Tibial nerve (tissue), 4 donors: ENCODE measurements around the gene UBAP1L. TPM values are rescaled to one million over a fixed set of nuclear protein-coding genes. Genes with fewer than 3 reads are reported as not detected.
A peak's percentile ranks its signal among the peaks of the same experiment; 100 is the strongest.

Experiments used
- DNase-seq, 2 donors: peaks; one replicate each; pipeline ENCODE4 v3.0.0-alpha.2; 2019; ENCODE audit warnings: low spot score in 2 of 2
- H3K27ac ChIP-seq, 4 donors: fragments of 200-600 bp; sonication (generic) in 3 of 4; one replicate each; pipeline ENCODE4 v1.5.1; 2017 to 2019; ENCODE audit warnings: mild to moderate bottlenecking in 1 of 4
- H3K27me3 ChIP-seq, 2 donors: fragments of 200-600 bp; sonication (generic) in 1 of 2; one replicate each; pipeline versions ENCODE4 v1.5.1 to v1.6.0; 2017 to 2019
- H3K36me3 ChIP-seq, 3 donors: fragments of 200-600 bp; sonication (generic); one replicate each; pipeline ENCODE4 v1.5.1; 2018 to 2019
- H3K4me1 ChIP-seq, 4 donors: fragments of 200-600 bp; sonication (generic) in 3 of 4; one replicate each; pipeline ENCODE4 v1.5.1; 2017 to 2019
- H3K4me3 ChIP-seq, 4 donors: fragments of 200-600 bp; sonication (generic) in 3 of 4; one replicate each; pipeline ENCODE4 v1.5.1; 2017 to 2019; ENCODE audit warnings: mild to moderate bottlenecking in 1 of 4, moderate library complexity in 1 of 4
- H3K9me3 ChIP-seq, 4 donors: fragments of 200-600 bp; sonication (generic) in 3 of 4; one replicate each; pipeline ENCODE4 v1.5.1; 2017 to 2019
- CTCF ChIP-seq, 5 experiments: fragments of 200-600 bp in 3 of 5; fragments of 450-650 bp in 2 of 5; sonication (generic) in 3 of 5; IDR thresholded peaks; one replicate each; pipeline ENCODE4 v1.5.1; 2016 to 2019; ENCODE audit warnings: antibody characterized with exemption in 5 of 5, mild to moderate bottlenecking in 3 of 5, moderate library complexity in 2 of 5
- EP300 ChIP-seq, 2 donors: sonication (generic); formaldehyde crosslinking; IDR thresholded peaks; one replicate each; pipeline ENCODE4 v1.6.1; 2017; ENCODE audit warnings: antibody characterized with exemption in 2 of 2, mild to moderate bottlenecking in 1 of 2
- POLR2A ChIP-seq, 2 donors: fragments of 450-650 bp; IDR thresholded peaks; one replicate each; pipeline ENCODE4 v1.6.1; 2017; ENCODE audit warnings: antibody characterized with exemption in 2 of 2, mild to moderate bottlenecking in 2 of 2, moderate library complexity in 2 of 2
- WGBS, 2 donors: methylation state at CpG; one replicate each; pipeline ENCODE4 v1.1.5; 2018; 5-methylcytosine and 5-hydroxymethylcytosine counted together
- total RNA-seq, 4 donors: library from RNA; depleted of rRNA; stranded (reverse); fragments of >200 nt; gene quantifications; one replicate each; pipeline ENCODE4 v1.1.0, GENCODE V29; 2016

The UBAP1L gene
- total RNA-seq, 4 donors from 2014 or later = 8.4 to 16.7 (median 14.0) TPM

GRCh38 chr15:65052956-65053355 lies 62.0 kb downstream of the UBAP1L start:
- Histone ChIP-seq H3K27me3 (no peaks in the 10 kb centered on the region), H3K4me3 (no peak overlapping the region), H3K36me3 (peaks cover 0 to 30% (median 0%) of the 10 kb centered on the region in 3 donors), H3K4me1 (peaks cover 0 to 58% (median 34%) of the 10 kb centered on the region in 4 donors), H3K9me3 (no peaks in the 10 kb centered on the region), H3K27ac (no peak overlapping the region)
- WGBS, 2 donors = 75 to 84% methylated on average over 2 of the region's 2 CpGs
- no peak for TF ChIP-seq CTCF (IDR thresholded peaks at IDR 0.05)
- TF ChIP-seq POLR2A (IDR thresholded peaks at IDR 0.05) = no peak
- TF ChIP-seq EP300 (IDR thresholded peaks at IDR 0.05) = no peak
- DNase-seq = no peak

GRCh38 chr15:65051266-65051665 lies 63.7 kb downstream of the UBAP1L start:
- no peak for DNase-seq
- H3K27ac ChIP-seq = no peak overlapping the region

GRCh38 chr15:65050270-65050669 lies 64.7 kb downstream of the UBAP1L start:
- Histone ChIP-seq H3K9me3 (no peaks in the 10 kb centered on the region), H3K27me3 (no peaks in the 10 kb centered on the region), H3K36me3 (peaks cover 0 to 27% (median 0%) of the 10 kb centered on the region in 3 donors), H3K4me3 (no peak overlapping the region), H3K4me1 (peaks cover 0 to 39% (median 18%) of the 10 kb centered on the region in 4 donors), H3K27ac (peak overlapping the region in 2 of 4 donors; percentile 45 to 63)
- DNase-seq = no peak
- 32 to 39% methylated on average over 4 of the region's 4 CpGs for WGBS, 2 donors
- TF ChIP-seq CTCF (IDR thresholded peaks at IDR 0.05) (no peak), EP300 (IDR thresholded peaks at IDR 0.05) (no peak), POLR2A (IDR thresholded peaks at IDR 0.05) (no peak)

More at GRCh38 chr15:65051266-65051665, 63.7 kb downstream of the UBAP1L start:
- Histone ChIP-seq H3K9me3 (no peaks in the 10 kb centered on the region), H3K4me1 (peaks cover 0 to 42% (median 23%) of the 10 kb centered on the region in 4 donors), H3K4me3 (no peak overlapping the region), H3K36me3 (peaks cover 0 to 27% (median 0%) of the 10 kb centered on the region in 3 donors), H3K27me3 (no peaks in the 10 kb centered on the region)
- no peak for TF ChIP-seq CTCF (IDR thresholded peaks at IDR 0.05)
- no peak for TF ChIP-seq EP300 (IDR thresholded peaks at IDR 0.05)
- no peak for TF ChIP-seq POLR2A (IDR thresholded peaks at IDR 0.05)
- WGBS, 2 donors = 40 to 61% methylated on average over 1 to 2 of the region's 2 CpGs

- Histone ChIP-seq H3K4me1 (peaks cover 0 to 31% (median 10%) of the 10 kb centered on the region in 4 donors), H3K9me3 (no peaks in the 10 kb centered on the region), H3K27ac (peak overlapping the region in 2 of 4 donors; percentile 45 to 63), H3K36me3 (peaks cover 0 to 19% (median 0%) of the 10 kb centered on the region in 3 donors), H3K27me3 (no peaks in the 10 kb centered on the region), H3K4me3 (peak overlapping the region; percentile 8 to 43 (median 22))
- 2 to 4% methylated on average over 18 to 19 of the region's 19 CpGs for WGBS, 2 donors
- peak; percentile 88 to 89 for DNase-seq
- TF ChIP-seq EP300 (IDR thresholded peaks at IDR 0.05) = peak in 1 of 2 donors; percentile 19
- no peak for TF ChIP-seq POLR2A (IDR thresholded peaks at IDR 0.05)
Measured at GRCh38 chr15:65049418-65049840, 65.6 kb downstream of the UBAP1L start.

GRCh38 chr15:65048241-65048640 lies 66.8 kb downstream of the UBAP1L start:
- peaks cover 0 to 9% (median 0%) of the 10 kb centered on the region in 3 donors for H3K36me3 ChIP-seq
- H3K27me3 ChIP-seq = no peaks in the 10 kb centered on the region
- H3K27ac ChIP-seq = no peak overlapping the region
- 73 to 80% methylated on average over 2 of the region's 2 CpGs for WGBS, 2 donors
- no peaks in the 10 kb centered on the region for H3K9me3 ChIP-seq
- no peak for TF ChIP-seq EP300 (IDR thresholded peaks at IDR 0.05)
- TF ChIP-seq POLR2A (IDR thresholded peaks at IDR 0.05) = no peak
- no peak for TF ChIP-seq CTCF (IDR thresholded peaks at IDR 0.05)
- no peak for DNase-seq
- no peak overlapping the region for H3K4me3 ChIP-seq
- peaks cover 0 to 37% (median 9%) of the 10 kb centered on the region in 4 donors for H3K4me1 ChIP-seq
